Neural progenitor cell (in vitro differentiated cells): Measurements from ENCODE around the gene GOLGA6D. TPM values are rescaled to one million over a fixed set of nuclear protein-coding genes. Genes with fewer than 3 reads are reported as not detected.
"Not testable (repeated sequence)": the region's sequence is repeated elsewhere in the genome, so short reads cannot be mapped to it uniquely, and the experiment has no call there.

Experiments
- DNase-seq: peaks from one replicate; pipeline ENCODE4 v3.0.0-alpha.2; 2016; ENCODE audit warnings: low spot score
- H2AFZ ChIP-seq: fragments of 200-600 bp; sonication (generic); replicated peaks from 2 replicates; pipeline ENCODE4 v1.6.1; 2016; ENCODE audit warnings: antibody characterized with exemption
- H3F3A ChIP-seq: fragments of 200-600 bp; sonication (generic); 2 replicates; pipeline ENCODE4 v1.6.1; 2016; ENCODE audit warnings: antibody characterized with exemption, low read depth
- H3K27ac ChIP-seq: fragments of 200-600 bp; sonication (generic); 2 replicates; pipeline ENCODE4 v1.5.1; 2016; ENCODE audit warnings: mild to moderate bottlenecking
- H3K27me3 ChIP-seq: fragments of 200-600 bp; sonication (generic); 2 replicates; pipeline ENCODE4 v1.6.1; 2016; ENCODE audit warnings: mild to moderate bottlenecking, moderate library complexity
- H3K36me3 ChIP-seq: fragments of 200-600 bp; sonication (generic); 2 replicates; pipeline ENCODE4 v1.5.1; 2016
- H3K4me1 ChIP-seq: fragments of 200-600 bp; sonication (generic); 2 replicates; pipeline ENCODE4 v1.6.1; 2016; ENCODE audit warnings: mixed run types
- H3K4me2 ChIP-seq: fragments of 200-600 bp; sonication (generic); 2 replicates; pipeline ENCODE4 v1.6.1; 2016
- H3K4me3 ChIP-seq: fragments of 200-600 bp; sonication (generic); 2 replicates; pipeline ENCODE4 v1.5.1; 2016
- H3K79me2 ChIP-seq: fragments of 200-600 bp; sonication (generic); 2 replicates; pipeline ENCODE4 v1.6.1; 2016; ENCODE audit warnings: low read depth
- H3K9ac ChIP-seq: fragments of 200-600 bp; sonication (generic); 2 replicates; pipeline ENCODE4 v1.6.1; 2016
- H3K9me3 ChIP-seq: fragments of 200-600 bp; sonication (generic); 2 replicates; pipeline ENCODE4 v1.5.1; 2016; ENCODE audit warnings: low read depth
- H4K20me1 ChIP-seq: fragments of 200-600 bp; sonication (generic); 2 replicates; pipeline ENCODE4 v1.6.1; 2016; ENCODE audit warnings: low read depth
- H3K27ac Mint-ChIP-seq: 3 replicates; pipeline ENCODE4 v1.8.0; 2021; ENCODE audit warnings: mixed read lengths
- H3K27me3 Mint-ChIP-seq: 2 replicates; pipeline ENCODE4 v1.8.0; 2022; ENCODE audit warnings: low read depth, mild to moderate bottlenecking, inconsistent platforms, moderate library complexity, mixed read lengths; ENCODE audit not compliant: insufficient read depth
- H3K36me3 Mint-ChIP-seq: 3 replicates; pipeline ENCODE4 v1.8.0; 2021; ENCODE audit warnings: mixed read lengths
- H3K4me1 Mint-ChIP-seq: 3 replicates; pipeline ENCODE4 v1.8.0; 2021; ENCODE audit warnings: mixed read lengths
- H3K4me3 Mint-ChIP-seq: 3 replicates; pipeline ENCODE4 v1.8.0; 2021; ENCODE audit warnings: mild to moderate bottlenecking, moderate library complexity, mixed read lengths
- H3K9me3 Mint-ChIP-seq: 3 replicates; pipeline ENCODE4 v1.8.0; 2020; ENCODE audit warnings: mixed read lengths
- EZH2 ChIP-seq: fragments of 200-600 bp; sonication (generic); IDR thresholded peaks from 2 replicates; pipeline ENCODE4 v1.6.1; 2017; ENCODE audit warnings: antibody characterized with exemption, mild to moderate bottlenecking, moderate library complexity
- EZH2phosphoT487 ChIP-seq: fragments of 200-600 bp; sonication (generic); IDR thresholded peaks from 2 replicates; pipeline ENCODE4 v1.6.1; 2017; ENCODE audit warnings: antibody characterized with exemption
- total RNA-seq: library from RNA; depleted of rRNA; stranded (reverse); fragments of >200 nt; gene quantifications from 2 replicates; pipeline ENCODE4 v1.2.3, GENCODE V29; 2015; ENCODE audit warnings: low replicate concordance
- TF ChIP-seq, protein P1 (sequence below): fragments of 200-600 bp; sonication (generic); IDR thresholded peaks from 2 replicates; pipeline ENCODE4 v1.5.1; 2017; ENCODE audit warnings: antibody characterized with exemption, mild to moderate bottlenecking

The GOLGA6D gene
- total RNA-seq, 1 donor from 2014 or later = not detected

DNA sequence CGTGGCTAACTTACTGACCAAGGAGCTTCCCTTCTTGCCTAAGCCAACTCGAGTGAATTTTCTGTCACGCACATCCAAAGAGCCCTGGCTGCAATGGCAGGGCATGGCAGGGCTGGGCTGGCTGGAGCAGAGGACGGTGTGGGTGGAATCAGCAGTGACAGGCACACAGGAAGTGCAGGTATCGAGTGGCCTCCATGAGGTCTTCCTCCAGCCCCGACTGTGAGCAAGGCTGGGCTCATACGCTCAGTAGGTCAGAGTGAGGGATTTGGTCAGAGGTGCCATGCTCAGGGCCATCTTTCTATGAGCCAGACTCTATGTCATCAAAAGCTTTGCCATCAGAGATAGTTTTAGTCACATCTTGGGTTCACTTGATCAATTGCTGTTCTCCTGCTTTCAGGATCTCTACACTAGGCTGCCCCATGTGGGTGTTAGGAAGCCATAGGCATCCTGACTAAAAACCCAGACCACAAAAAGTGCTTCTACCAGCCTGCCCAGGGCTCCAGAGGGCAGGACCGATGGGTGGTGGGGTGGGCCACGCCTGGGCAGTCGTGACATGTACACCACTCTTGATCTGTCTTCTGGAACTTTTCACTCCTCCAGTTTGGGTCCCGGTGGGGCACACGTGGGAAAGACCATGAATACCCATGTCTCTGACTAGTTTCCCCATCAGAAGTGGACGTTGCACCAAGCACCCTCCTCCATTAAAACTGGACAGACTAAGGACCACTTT lies 30.6 kb downstream of the GOLGA6D start:
- Histone ChIP-seq H3K79me2 (no peaks in the 10 kb centered on the region), H3K9me3 (no peaks in the 10 kb centered on the region), H3K27me3 (peaks cover 20% of the 10 kb centered on the region), H3K4me3 (no peak overlapping the region), H4K20me1 (no peaks in the 10 kb centered on the region), H3F3A (no peaks in the 10 kb centered on the region), H3K27ac (no peak overlapping the region), H3K36me3 (no peaks in the 10 kb centered on the region), H2AFZ (no peak overlapping the region), H3K9ac (no peak overlapping the region), H3K4me1 (no peaks in the 10 kb centered on the region), H3K4me2 (no peak overlapping the region)
- no peak for DNase-seq
- peaks cover 7% of the 10 kb centered on the region for H3K27me3 Mint-ChIP-seq
- H3K36me3 Mint-ChIP-seq = no peaks in the 10 kb centered on the region
- H3K27ac Mint-ChIP-seq = no peak overlapping the region
- no peaks in the 10 kb centered on the region for H3K9me3 Mint-ChIP-seq
- H3K4me1 Mint-ChIP-seq = no peaks in the 10 kb centered on the region
- TF ChIP-seq, protein P1, sequence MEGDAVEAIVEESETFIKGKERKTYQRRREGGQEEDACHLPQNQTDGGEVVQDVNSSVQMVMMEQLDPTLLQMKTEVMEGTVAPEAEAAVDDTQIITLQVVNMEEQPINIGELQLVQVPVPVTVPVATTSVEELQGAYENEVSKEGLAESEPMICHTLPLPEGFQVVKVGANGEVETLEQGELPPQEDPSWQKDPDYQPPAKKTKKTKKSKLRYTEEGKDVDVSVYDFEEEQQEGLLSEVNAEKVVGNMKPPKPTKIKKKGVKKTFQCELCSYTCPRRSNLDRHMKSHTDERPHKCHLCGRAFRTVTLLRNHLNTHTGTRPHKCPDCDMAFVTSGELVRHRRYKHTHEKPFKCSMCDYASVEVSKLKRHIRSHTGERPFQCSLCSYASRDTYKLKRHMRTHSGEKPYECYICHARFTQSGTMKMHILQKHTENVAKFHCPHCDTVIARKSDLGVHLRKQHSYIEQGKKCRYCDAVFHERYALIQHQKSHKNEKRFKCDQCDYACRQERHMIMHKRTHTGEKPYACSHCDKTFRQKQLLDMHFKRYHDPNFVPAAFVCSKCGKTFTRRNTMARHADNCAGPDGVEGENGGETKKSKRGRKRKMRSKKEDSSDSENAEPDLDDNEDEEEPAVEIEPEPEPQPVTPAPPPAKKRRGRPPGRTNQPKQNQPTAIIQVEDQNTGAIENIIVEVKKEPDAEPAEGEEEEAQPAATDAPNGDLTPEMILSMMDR = no peak
- no peak overlapping the region for H3K4me3 Mint-ChIP-seq

DNA sequence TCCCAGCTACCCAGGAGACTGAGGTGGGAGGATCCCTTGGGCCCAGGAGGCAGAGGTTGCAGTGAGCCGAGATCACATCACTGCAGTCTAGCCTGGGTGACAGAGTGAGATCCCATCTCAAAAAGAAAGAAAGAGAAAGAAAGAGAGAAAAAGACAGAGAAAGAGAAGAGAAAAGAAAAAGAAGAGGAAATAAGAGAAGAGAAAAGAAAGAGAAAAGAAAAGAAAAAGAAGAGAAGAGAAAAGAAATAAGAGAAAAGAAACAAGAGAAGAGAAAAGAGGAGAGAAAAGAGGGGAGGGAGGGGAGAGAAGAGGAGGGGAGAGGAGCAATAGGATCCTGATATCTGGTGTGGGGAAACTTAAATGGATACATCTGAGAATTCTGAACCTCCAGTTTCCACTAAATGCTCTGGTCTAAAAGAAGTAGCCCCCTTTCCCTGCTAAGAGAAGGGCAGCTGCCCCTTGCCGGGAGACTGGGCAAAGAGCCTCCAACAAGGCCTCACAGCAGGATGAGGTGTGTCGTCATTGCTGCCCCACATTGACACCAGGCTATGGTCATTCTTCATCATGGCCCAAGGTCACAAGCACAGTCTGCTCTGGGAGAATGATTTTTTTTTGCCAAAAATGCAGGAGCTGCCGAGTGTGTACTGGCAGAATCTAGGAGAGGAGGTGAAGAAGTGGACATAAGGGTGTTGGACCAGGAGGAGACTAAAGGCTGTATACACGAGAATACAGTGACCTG lies 32.1 kb downstream of the GOLGA6D start:
- Histone ChIP-seq H3K27me3 (peaks cover 6% of the 10 kb centered on the region), H4K20me1 (no peaks in the 10 kb centered on the region), H3K4me1 (no peaks in the 10 kb centered on the region), H3K27ac (no peak overlapping the region), H2AFZ (no peak overlapping the region), H3K79me2 (no peaks in the 10 kb centered on the region), H3K9me3 (no peaks in the 10 kb centered on the region), H3F3A (no peaks in the 10 kb centered on the region), H3K4me2 (no peak overlapping the region), H3K36me3 (no peaks in the 10 kb centered on the region), H3K9ac (no peak overlapping the region), H3K4me3 (no peak overlapping the region)
- Mint-ChIP-seq H3K27ac (no peak overlapping the region), H3K4me1 (no peaks in the 10 kb centered on the region), H3K9me3 (no peaks in the 10 kb centered on the region), H3K36me3 (no peaks in the 10 kb centered on the region), H3K4me3 (no peak overlapping the region), H3K27me3 (peaks cover 7% of the 10 kb centered on the region)
- TF ChIP-seq EZH2phosphoT487 (no peak), EZH2 (no peak)
- TF ChIP-seq, protein P1 = no peak
- no peak for DNase-seq

DNA sequence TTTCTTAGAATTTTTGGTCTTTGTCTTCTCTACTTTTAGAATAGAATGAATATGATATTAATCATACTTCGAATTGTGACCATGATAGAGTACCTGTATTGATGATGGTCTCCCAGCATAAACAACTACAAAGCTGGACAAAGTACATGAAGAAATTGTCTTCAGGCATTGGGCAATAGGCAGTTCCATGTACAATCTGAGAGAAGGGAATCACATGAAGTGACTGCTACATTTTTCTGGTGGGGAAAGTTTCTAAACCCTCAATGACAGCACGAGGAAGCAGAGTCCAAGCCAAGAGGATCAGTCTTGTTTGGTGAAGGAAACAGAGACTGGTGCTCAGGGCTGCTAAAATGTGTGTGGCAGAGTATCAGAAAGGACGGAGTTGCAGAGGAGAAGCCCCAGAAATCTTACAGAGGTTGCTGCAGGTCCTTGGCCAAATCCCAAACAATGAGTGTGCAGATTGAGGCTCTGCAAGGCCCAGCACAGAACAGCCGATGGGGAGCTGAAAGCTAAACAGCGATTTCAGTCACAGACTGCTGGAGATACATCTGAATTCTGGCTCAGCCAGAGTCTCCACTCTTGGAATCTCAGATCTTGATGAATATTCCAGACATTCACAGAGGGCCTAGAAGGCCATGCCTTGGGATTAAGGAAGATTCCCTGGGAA lies 36.7 kb downstream of the GOLGA6D start:
- not testable (repeated sequence) for H3K9me3 Mint-ChIP-seq, DNase-seq, H3K4me1 ChIP-seq, H3K36me3 ChIP-seq, H3K4me2 ChIP-seq, H3K9ac ChIP-seq, H3K4me3 ChIP-seq, H3K9me3 ChIP-seq, H3K27ac Mint-ChIP-seq, H3K27me3 ChIP-seq, H4K20me1 ChIP-seq, H3K27ac ChIP-seq, H3K27me3 Mint-ChIP-seq, H3K36me3 Mint-ChIP-seq, H3K79me2 ChIP-seq, H2AFZ ChIP-seq, H3F3A ChIP-seq, H3K4me3 Mint-ChIP-seq, H3K4me1 Mint-ChIP-seq
